Activated CD8-positive, alpha-beta T cell treated with anti-CD3 and anti-CD28 coated beads, Interleukin-2, amount 10 ng/mL, durations not matched to agents 7 days and 5 days (primary cell): ENCODE data around the gene BANF1. TPM values are rescaled to one million over a fixed set of nuclear protein-coding genes. Genes with fewer than 3 reads are reported as not detected.
"Not testable (repeated sequence)": the region's sequence is repeated elsewhere in the genome, so short reads cannot be mapped to it uniquely, and the experiment has no call there.

Source experiments
- ATAC-seq: fragments of 150-1000 bp; cut with Tn5 transposase; one replicate; pipeline ENCODE4 v1.10.0; 2021; ENCODE audit warnings: moderate library complexity
- CTCF ChIA-PET: fragments of 350-600 bp; sonication (Branson Sonifier 250); formaldehyde crosslinking; loops from one replicate; lab custom pipeline; 2021; ENCODE audit warnings: antibody characterized with exemption; lab: Charles Lee
- POLR2A ChIA-PET: fragments of 350-600 bp; sonication (Branson Sonifier 250); formaldehyde crosslinking; loops from one replicate; lab custom pipeline; 2021; ENCODE audit warnings: antibody characterized with exemption; lab: Charles Lee
- DNase-seq: peaks from one replicate; pipeline ENCODE4 v3.0.0-alpha.2; 2020
- H3K27ac Mint-ChIP-seq: one replicate; pipeline ENCODE4 v1.8.0; 2021; ENCODE audit warnings: mild to moderate bottlenecking, mixed read lengths
- H3K27me3 Mint-ChIP-seq: one replicate; pipeline ENCODE4 v1.8.0; 2021; ENCODE audit warnings: low read depth, mixed read lengths
- H3K36me3 Mint-ChIP-seq: one replicate; pipeline ENCODE4 v1.8.0; 2021; ENCODE audit warnings: low read depth, mixed read lengths
- H3K4me1 Mint-ChIP-seq: one replicate; pipeline ENCODE4 v1.8.0; 2021; ENCODE audit warnings: low read depth, mixed read lengths
- H3K4me3 Mint-ChIP-seq: one replicate; pipeline ENCODE4 v1.8.0; 2021; ENCODE audit warnings: mild to moderate bottlenecking, mixed read lengths
- H3K9me3 Mint-ChIP-seq: one replicate; pipeline ENCODE4 v1.8.0; 2022; ENCODE audit warnings: mixed read lengths; ENCODE audit not compliant: insufficient read depth
- total RNA-seq, 2 experiments: library from RNA; stranded (reverse); gene quantifications; one replicate each; pipeline ENCODE4 v1.2.3, GENCODE V29; 2021

BANF1 gene
- total RNA-seq, 2 experiments from 2014 or later = 290 to 298 TPM

- peak overlapping the region; percentile 98 for H3K27ac Mint-ChIP-seq
- H3K9me3 Mint-ChIP-seq = no peaks in the 10 kb centered on the region
- DNase-seq (no peak), ATAC-seq (no peak)
- ChIA-PET POLR2A (interaction anchor here (0.7 to 1.9 kb wide), 8 partner anchors 10 to 503 kb away, joined by 3 to 9 read pairs (median 5); partner anchors contain the start of genes CCDC85B and FIBP), CTCF (interaction anchor here (1.1 to 1.5 kb wide), 7 partner anchors 10 to 143 kb away, joined by 3 to 15 read pairs (median 6); partner anchors contain the start of genes CCDC85B, FIBP, MUS81 and SF3B2)
- peaks cover 58% of the 10 kb centered on the region for H3K36me3 Mint-ChIP-seq
- peak overlapping the region; percentile 96 for H3K4me3 Mint-ChIP-seq
- H3K27me3 Mint-ChIP-seq = no peaks in the 10 kb centered on the region
- H3K4me1 Mint-ChIP-seq = peaks cover 42% of the 10 kb centered on the region
Observed at GRCh38 chr11:66003291-66003690, 988 bp downstream of the BANF1 start.

GRCh38 chr11:66004186-66004585 is 1.9 kb downstream of the BANF1 start:
- Mint-ChIP-seq H3K4me3 (peak overlapping the region; percentile 58), H3K4me1 (peaks cover 39% of the 10 kb centered on the region), H3K9me3 (no peaks in the 10 kb centered on the region), H3K27me3 (no peaks in the 10 kb centered on the region), H3K36me3 (peaks cover 49% of the 10 kb centered on the region), H3K27ac (peak overlapping the region; percentile 69)
- ChIA-PET CTCF (interaction anchor here (1.2 kb wide), 1 partner anchor 41 kb away, joined by 4 read pairs; no protein-coding TSS in a partner anchor), POLR2A (interaction anchor here (0.6 to 0.9 kb wide), 2 partner anchors 18 to 1788 kb away, joined by 3 read pairs; no protein-coding TSS in a partner anchor)
- DNase-seq (no peak), ATAC-seq (no peak)

- H3K4me3 Mint-ChIP-seq = no peak overlapping the region
- CTCF ChIA-PET = no interaction called here
- peaks cover 9% of the 10 kb centered on the region for H3K27me3 Mint-ChIP-seq
- peaks cover 21% of the 10 kb centered on the region for H3K4me1 Mint-ChIP-seq
- DNase-seq = no peak
- peaks cover 36% of the 10 kb centered on the region for H3K36me3 Mint-ChIP-seq
- no peaks in the 10 kb centered on the region for H3K9me3 Mint-ChIP-seq
- no peak for ATAC-seq
- POLR2A ChIA-PET = no interaction called here
- no peak overlapping the region for H3K27ac Mint-ChIP-seq
Observed at GRCh38 chr11:66006134-66006890, 4.0 kb downstream of the BANF1 start.

- Mint-ChIP-seq H3K9me3 (no peaks in the 10 kb centered on the region), H3K4me1 (peaks cover 24% of the 10 kb centered on the region), H3K36me3 (peaks cover 32% of the 10 kb centered on the region), H3K27me3 (peaks cover 12% of the 10 kb centered on the region), H3K27ac (no peak overlapping the region), H3K4me3 (no peak overlapping the region)
- DNase-seq (no peak), ATAC-seq (no peak)
- CTCF ChIA-PET = interaction anchor here (1.8 kb wide), 1 partner anchor 16 kb away, joined by 12 read pairs; no protein-coding TSS in a partner anchor
- POLR2A ChIA-PET = no interaction called here
Observed at GRCh38 chr11:66006891-66007176, 4.5 kb downstream of the BANF1 start.

- Mint-ChIP-seq H3K4me3 (no peak overlapping the region), H3K36me3 (peaks cover 29% of the 10 kb centered on the region), H3K4me1 (peaks cover 23% of the 10 kb centered on the region), H3K9me3 (no peaks in the 10 kb centered on the region), H3K27me3 (peaks cover 15% of the 10 kb centered on the region), H3K27ac (no peak overlapping the region)
- no peak for ATAC-seq
- no peak for DNase-seq
- ChIA-PET CTCF (interaction anchor here (1.1 to 1.8 kb wide), 2 partner anchors 15 to 38 kb away, joined by 4 to 12 read pairs; no protein-coding TSS in a partner anchor), POLR2A (no interaction called here)
Observed at GRCh38 chr11:66007201-66007634, 4.9 kb downstream of the BANF1 start.

GRCh38 chr11:66008095-66008467 is 5.8 kb downstream of the BANF1 start:
- Mint-ChIP-seq H3K4me1 (peaks cover 19% of the 10 kb centered on the region), H3K9me3 (no peaks in the 10 kb centered on the region), H3K36me3 (peaks cover 24% of the 10 kb centered on the region), H3K27me3 (peaks cover 22% of the 10 kb centered on the region), H3K4me3 (no peak overlapping the region), H3K27ac (no peak overlapping the region)
- DNase-seq (no peak), ATAC-seq (no peak)
- ChIA-PET POLR2A (no interaction called here), CTCF (interaction anchor here (0.5 to 1.8 kb wide), 4 partner anchors 14 to 61 kb away, joined by 3 to 12 read pairs (median 4); partner anchors contain the start of gene SF3B2)

- peaks cover 14% of the 10 kb centered on the region for H3K4me1 Mint-ChIP-seq
- POLR2A ChIA-PET = no interaction called here
- ATAC-seq = no peak
Observed at GRCh38 chr11:66008468-66009101, 6.3 kb downstream of the BANF1 start.

GRCh38 chr11:66010036-66010435 is 7.7 kb downstream of the BANF1 start:
- H3K4me3 Mint-ChIP-seq, H3K27ac Mint-ChIP-seq, H3K9me3 Mint-ChIP-seq, POLR2A ChIA-PET, ATAC-seq, DNase-seq, H3K36me3 Mint-ChIP-seq, H3K4me1 Mint-ChIP-seq: not testable (repeated sequence)
- peaks cover 27% of the 10 kb centered on the region for H3K27me3 Mint-ChIP-seq
- CTCF ChIA-PET = interaction anchor here (1.5 kb wide), 1 partner anchor 13 kb away, joined by 11 read pairs; no protein-coding TSS in a partner anchor

More at GRCh38 chr11:66008468-66009101, 6.3 kb downstream of the BANF1 start:
- Mint-ChIP-seq H3K27me3 (peaks cover 27% of the 10 kb centered on the region), H3K27ac (no peak overlapping the region), H3K4me3 (no peak overlapping the region), H3K9me3 (no peaks in the 10 kb centered on the region), H3K36me3 (peaks cover 19% of the 10 kb centered on the region)
- DNase-seq = no peak
- CTCF ChIA-PET = interaction anchor here (1.1 to 1.8 kb wide), 4 partner anchors 14 to 43 kb away, joined by 3 to 12 read pairs (median 8); partner anchors contain the start of gene SF3B2

GRCh38 chr11:66011239-66011784 is 9.0 kb downstream of the BANF1 start:
- peaks cover 3% of the 10 kb centered on the region for H3K4me1 Mint-ChIP-seq
- no peak overlapping the region for H3K4me3 Mint-ChIP-seq
- H3K36me3 Mint-ChIP-seq = no peaks in the 10 kb centered on the region
- no peaks in the 10 kb centered on the region for H3K9me3 Mint-ChIP-seq
- no peak overlapping the region for H3K27ac Mint-ChIP-seq
- POLR2A ChIA-PET = interaction anchor here (1.1 to 1.4 kb wide), 2 partner anchors 9 to 41 kb away, joined by 3 to 7 read pairs; partner anchors contain the start of genes BANF1 and EIF1AD
- peaks cover 27% of the 10 kb centered on the region for H3K27me3 Mint-ChIP-seq
- CTCF ChIA-PET = interaction anchor here (1.0 to 1.6 kb wide), 4 partner anchors 11 to 57 kb away, joined by 5 to 8 read pairs (median 6); no protein-coding TSS in a partner anchor
- ATAC-seq (no peak), DNase-seq (no peak)

- no peak for DNase-seq
- no peak within 1 kb of the TSS for H3K27ac Mint-ChIP-seq
- H3K27me3 Mint-ChIP-seq = peaks cover 27% of the 10 kb centered on the region
- H3K9me3 Mint-ChIP-seq = no peaks in the 10 kb centered on the region
- POLR2A ChIA-PET = interaction anchor here (1.1 to 1.4 kb wide), 2 partner anchors 9 to 41 kb away, joined by 3 to 7 read pairs; partner anchors contain the start of genes BANF1 and EIF1AD
- H3K36me3 Mint-ChIP-seq = no peaks in the 10 kb centered on the region
- H3K4me1 Mint-ChIP-seq = peaks cover 3% of the 10 kb centered on the region
- peak; percentile 31 for ATAC-seq
- CTCF ChIA-PET = interaction anchor here (1.0 to 1.6 kb wide), 4 partner anchors 10 to 57 kb away, joined by 5 to 8 read pairs (median 6); no protein-coding TSS in a partner anchor
- H3K4me3 Mint-ChIP-seq = no peak within 1 kb of the TSS
Observed at GRCh38 chr11:66011785-66012303, 9.5 kb downstream of the BANF1 start, which contains the start of gene CST6. CST6 (plus strand) TSS chr11:66012008; CDS start chr11:66012045, 37 bp downstream.
